Measurements from ENCODE around the gene ARHGAP32. TPM values are rescaled to one million over a fixed set of nuclear protein-coding genes. Genes with fewer than 3 reads are reported as not detected.

The ARHGAP32 gene
- total and polyA plus RNA-seq, 7 experiments from 2014 or later: 2.3 to 10.5 (median 4.9) TPM

DNA sequence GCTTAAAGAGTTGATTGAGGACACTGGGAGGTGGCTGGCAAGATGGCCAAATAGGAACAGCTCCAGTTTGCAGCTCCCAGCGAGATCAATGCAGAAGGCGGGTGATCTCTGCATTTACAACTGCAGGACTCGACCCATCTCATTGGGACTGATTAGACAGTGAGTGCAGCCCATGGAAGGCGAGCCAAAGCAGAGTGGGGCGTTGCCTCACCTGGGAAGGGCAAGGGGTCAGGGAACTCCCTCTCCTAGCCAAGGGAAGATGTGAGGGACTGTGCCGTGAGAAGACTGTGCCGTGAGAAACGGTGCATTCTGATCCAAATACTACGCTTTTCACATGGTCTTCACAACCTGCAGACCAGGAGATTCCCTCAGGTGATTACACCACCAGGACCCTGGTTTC lies 36.4 kb downstream of the ARHGAP32 start:
- POLR2A ChIA-PET: no interaction called here
- DNase-seq (no peak), ATAC-seq (no peak)
- Mint-ChIP-seq H3K9me3 (peaks cover 4 to 79% (median 34%) of the 10 kb centered on the region in 11 donors), H3K36me3 (peaks cover 0 to 79% (median 58%) of the 10 kb centered on the region in 5 donors), H3K4me3 (no peak overlapping the region), H3K27ac (no peak overlapping the region), H3K4me1 (no peaks in the 10 kb centered on the region), H3K27me3 (peaks cover 0 to 4% (median 0%) of the 10 kb centered on the region in 5 donors)
- Histone ChIP-seq H3K4me3 (ENCODE audit: low read length) (no peak overlapping the region), H3K27me3 (ENCODE audit: control insufficient read depth in 2 of 2, insufficient read depth in 2 of 2, low read length in 2 of 2) (no peaks in the 10 kb centered on the region), H3K4me1 (ENCODE audit: control insufficient read depth in 2 of 2, insufficient read depth in 2 of 2, low read length in 2 of 2) (no peaks in the 10 kb centered on the region), H3K36me3 (ENCODE audit: control insufficient read depth in 2 of 3, insufficient read depth in 3 of 3, low read length in 3 of 3) (no peaks in the 10 kb centered on the region), H3K9me3 (ENCODE audit: control insufficient read depth in 2 of 3, low read length in 3 of 3) (no peaks in the 10 kb centered on the region), H3K27ac (ENCODE audit: low read depth, low read length) (no peak overlapping the region)
- CTCF ChIA-PET: no interaction called here
- intact Hi-C loops (cut with micrococcal nuclease): no loop called here

DNA sequence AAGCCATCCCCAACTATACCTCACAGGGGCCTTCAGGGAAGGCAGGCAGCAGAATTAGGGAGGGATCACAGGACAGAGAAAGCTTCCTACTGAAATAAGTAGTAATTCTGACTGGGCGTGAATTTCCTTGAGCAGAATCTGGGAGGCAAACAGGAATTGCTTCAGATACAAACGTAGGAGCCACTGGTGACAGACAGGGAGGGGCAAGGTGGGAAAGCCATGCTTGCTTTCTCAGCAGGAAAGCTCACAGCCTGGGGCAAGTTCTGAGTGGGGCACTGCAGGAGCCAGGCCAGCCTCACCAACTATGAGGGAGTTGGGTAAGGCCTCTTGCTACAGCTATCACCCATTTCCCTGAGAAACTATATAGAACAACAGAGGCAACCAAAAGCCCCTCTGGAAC lies 43.6 kb downstream of the ARHGAP32 start:
- Histone ChIP-seq H3K4me3 (ENCODE audit: low read length) (no peak overlapping the region), H3K4me1 (ENCODE audit: control insufficient read depth in 2 of 2, insufficient read depth in 2 of 2, low read length in 2 of 2) (no peaks in the 10 kb centered on the region), H3K27ac (ENCODE audit: low read depth, low read length) (no peak overlapping the region), H3K27me3 (ENCODE audit: control insufficient read depth in 2 of 2, insufficient read depth in 2 of 2, low read length in 2 of 2) (no peaks in the 10 kb centered on the region), H3K9me3 (ENCODE audit: control insufficient read depth in 2 of 3, low read length in 3 of 3) (no peaks in the 10 kb centered on the region), H3K36me3 (ENCODE audit: control insufficient read depth in 2 of 3, insufficient read depth in 3 of 3, low read length in 3 of 3) (no peaks in the 10 kb centered on the region)
- ChIA-PET CTCF (no interaction called here), POLR2A (no interaction called here)
- H3K4me3 Mint-ChIP-seq: no peak overlapping the region
- DNase-seq (no peak), ATAC-seq (no peak)
- no peaks in the 10 kb centered on the region for H3K4me1 Mint-ChIP-seq
- peaks cover 0 to 9% (median 1%) of the 10 kb centered on the region in 5 donors for H3K27me3 Mint-ChIP-seq
- H3K36me3 Mint-ChIP-seq: peaks cover 0 to 53% (median 35%) of the 10 kb centered on the region in 5 donors
- H3K9me3 Mint-ChIP-seq: peaks cover 4 to 53% (median 39%) of the 10 kb centered on the region in 11 donors
- H3K27ac Mint-ChIP-seq: no peak overlapping the region
- intact Hi-C loops (cut with micrococcal nuclease): no loop called here

DNA sequence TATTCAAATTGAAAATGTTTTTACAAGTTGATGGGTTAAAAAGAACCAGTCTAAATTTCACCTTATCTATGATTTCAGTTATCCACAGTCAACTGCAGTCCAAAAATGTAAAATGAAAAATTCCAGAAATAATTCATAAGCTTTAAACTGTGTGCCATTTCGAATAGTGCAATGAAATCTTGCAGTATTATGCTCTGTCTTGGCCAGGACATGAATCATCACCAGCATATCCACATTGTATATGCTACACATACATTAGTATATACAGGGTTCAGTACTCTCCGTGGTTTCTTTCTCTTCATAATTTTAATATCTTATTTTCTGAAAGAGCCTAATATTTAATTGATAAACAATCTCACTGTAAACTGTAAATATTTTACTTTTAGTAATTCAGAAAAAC lies 45.9 kb downstream of the ARHGAP32 start:
- intact Hi-C loops (cut with micrococcal nuclease): no loop called here
- no peaks in the 10 kb centered on the region for H3K27me3 ChIP-seq (ENCODE audit: control insufficient read depth in 2 of 2, insufficient read depth in 2 of 2, low read length in 2 of 2)
- ATAC-seq: no peak
- no peak overlapping the region for H3K4me3 Mint-ChIP-seq
- no peaks in the 10 kb centered on the region for H3K4me1 Mint-ChIP-seq
- POLR2A ChIA-PET: no interaction called here
- peaks cover 0 to 33% (median 23%) of the 10 kb centered on the region in 5 donors for H3K36me3 Mint-ChIP-seq
- no peaks in the 10 kb centered on the region for H3K36me3 ChIP-seq (ENCODE audit: control insufficient read depth in 2 of 3, insufficient read depth in 3 of 3, low read length in 3 of 3)
- no peaks in the 10 kb centered on the region for H3K9me3 ChIP-seq (ENCODE audit: control insufficient read depth in 2 of 3, low read length in 3 of 3)
- no peak overlapping the region for H3K27ac ChIP-seq (ENCODE audit: low read depth, low read length)
- peaks cover 0 to 31% (median 20%) of the 10 kb centered on the region in 11 donors for H3K9me3 Mint-ChIP-seq
- CTCF ChIA-PET: no interaction called here
- peaks cover 0 to 9% (median 0%) of the 10 kb centered on the region in 5 donors for H3K27me3 Mint-ChIP-seq
- H3K4me1 ChIP-seq (ENCODE audit: control insufficient read depth in 2 of 2, insufficient read depth in 2 of 2, low read length in 2 of 2): no peaks in the 10 kb centered on the region
- H3K27ac Mint-ChIP-seq: no peak overlapping the region
- no peak for DNase-seq
- no peak overlapping the region for H3K4me3 ChIP-seq (ENCODE audit: low read length)

DNA sequence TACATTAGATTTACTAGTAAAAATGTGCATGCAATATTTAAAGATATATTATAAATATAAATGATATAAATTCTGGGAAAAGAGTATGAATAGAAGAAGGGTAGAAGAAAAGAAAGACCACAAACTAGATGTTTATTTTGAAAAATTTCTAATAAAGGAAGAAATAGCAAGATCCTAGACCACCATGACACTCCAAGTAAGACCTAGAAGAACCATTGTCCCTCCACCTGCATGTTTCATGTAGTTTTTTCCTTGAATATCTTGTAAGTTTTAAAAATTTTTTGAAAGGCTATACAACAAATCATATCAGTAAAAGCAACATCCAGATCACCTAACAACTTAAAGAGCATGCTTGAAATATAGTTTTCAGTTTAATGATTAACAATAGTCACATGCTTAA lies 46.8 kb downstream of the ARHGAP32 start:
- H3K9me3 ChIP-seq (ENCODE audit: control insufficient read depth in 2 of 3, low read length in 3 of 3): no peaks in the 10 kb centered on the region
- CTCF ChIA-PET: no interaction called here
- H3K36me3 ChIP-seq (ENCODE audit: control insufficient read depth in 2 of 3, insufficient read depth in 3 of 3, low read length in 3 of 3): no peaks in the 10 kb centered on the region
- intact Hi-C loops (cut with micrococcal nuclease): no loop called here
- H3K4me1 Mint-ChIP-seq: no peaks in the 10 kb centered on the region
- no peak overlapping the region for H3K27ac Mint-ChIP-seq
- no peak overlapping the region for H3K4me3 Mint-ChIP-seq
- no peak overlapping the region for H3K27ac ChIP-seq (ENCODE audit: low read depth, low read length)
- no peak for DNase-seq
- no peak for ATAC-seq
- peaks cover 0 to 26% (median 16%) of the 10 kb centered on the region in 5 donors for H3K36me3 Mint-ChIP-seq
- H3K9me3 Mint-ChIP-seq: peaks cover 0 to 21% (median 13%) of the 10 kb centered on the region in 11 donors
- no peaks in the 10 kb centered on the region for H3K27me3 ChIP-seq (ENCODE audit: control insufficient read depth in 2 of 2, insufficient read depth in 2 of 2, low read length in 2 of 2)
- H3K4me1 ChIP-seq (ENCODE audit: control insufficient read depth in 2 of 2, insufficient read depth in 2 of 2, low read length in 2 of 2): no peaks in the 10 kb centered on the region
- H3K4me3 ChIP-seq (ENCODE audit: low read length): no peak overlapping the region
- peaks cover 0 to 5% (median 4%) of the 10 kb centered on the region in 5 donors for H3K27me3 Mint-ChIP-seq
- POLR2A ChIA-PET: no interaction called here

DNA sequence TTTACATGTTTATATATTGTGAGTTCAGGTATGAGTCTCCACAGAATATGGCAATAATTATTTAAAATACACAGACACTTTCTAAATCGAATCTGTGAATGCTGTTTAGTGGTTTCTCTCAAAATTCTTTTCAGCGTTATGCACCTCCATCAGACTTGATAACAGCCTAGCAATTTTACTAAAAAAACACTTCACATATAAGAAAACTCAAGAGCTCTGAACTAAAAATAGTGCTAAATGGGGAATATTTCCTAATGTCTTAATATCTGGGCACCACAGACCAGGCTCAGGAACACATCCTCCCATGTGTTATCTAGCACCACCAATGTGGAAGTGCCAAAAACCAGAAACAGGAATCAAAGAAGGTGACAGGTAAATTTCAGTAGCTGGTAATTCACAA lies 47.9 kb downstream of the ARHGAP32 start:
- Histone ChIP-seq H3K4me3 (ENCODE audit: low read length) (no peak overlapping the region), H3K36me3 (ENCODE audit: control insufficient read depth in 2 of 3, insufficient read depth in 3 of 3, low read length in 3 of 3) (no peaks in the 10 kb centered on the region), H3K9me3 (ENCODE audit: control insufficient read depth in 2 of 3, low read length in 3 of 3) (no peaks in the 10 kb centered on the region), H3K27ac (ENCODE audit: low read depth, low read length) (no peak overlapping the region), H3K27me3 (ENCODE audit: control insufficient read depth in 2 of 2, insufficient read depth in 2 of 2, low read length in 2 of 2) (no peaks in the 10 kb centered on the region), H3K4me1 (ENCODE audit: control insufficient read depth in 2 of 2, insufficient read depth in 2 of 2, low read length in 2 of 2) (no peaks in the 10 kb centered on the region)
- intact Hi-C loops (cut with micrococcal nuclease): no loop called here
- H3K9me3 Mint-ChIP-seq: peaks cover 0 to 16% (median 6%) of the 10 kb centered on the region in 11 donors
- CTCF ChIA-PET: no interaction called here
- H3K36me3 Mint-ChIP-seq: peaks cover 0 to 15% (median 9%) of the 10 kb centered on the region in 5 donors
- ATAC-seq (no peak), DNase-seq (no peak)
- H3K27ac Mint-ChIP-seq: no peak overlapping the region
- no peak overlapping the region for H3K4me3 Mint-ChIP-seq
- POLR2A ChIA-PET: no interaction called here
- no peaks in the 10 kb centered on the region for H3K4me1 Mint-ChIP-seq
- H3K27me3 Mint-ChIP-seq: peaks cover 0 to 5% (median 4%) of the 10 kb centered on the region in 5 donors

GRCh38 chr11:129143335-129143734 lies 48.8 kb downstream of the ARHGAP32 start:
- intact Hi-C loops (cut with micrococcal nuclease): no loop called here
- ChIA-PET CTCF (no interaction called here), POLR2A (no interaction called here)
- Histone ChIP-seq H3K36me3 (ENCODE audit: control insufficient read depth in 2 of 3, insufficient read depth in 3 of 3, low read length in 3 of 3) (no peaks in the 10 kb centered on the region), H3K27ac (ENCODE audit: low read depth, low read length) (no peak overlapping the region), H3K27me3 (ENCODE audit: control insufficient read depth in 2 of 2, insufficient read depth in 2 of 2, low read length in 2 of 2) (no peaks in the 10 kb centered on the region), H3K4me1 (ENCODE audit: control insufficient read depth in 2 of 2, insufficient read depth in 2 of 2, low read length in 2 of 2) (no peaks in the 10 kb centered on the region), H3K9me3 (ENCODE audit: control insufficient read depth in 2 of 3, low read length in 3 of 3) (no peaks in the 10 kb centered on the region), H3K4me3 (ENCODE audit: low read length) (no peak overlapping the region)
- H3K27ac Mint-ChIP-seq: no peak overlapping the region
- ATAC-seq: no peak
- H3K9me3 Mint-ChIP-seq: peaks cover 0 to 12% (median 2%) of the 10 kb centered on the region in 11 donors
- peaks cover 0 to 11% (median 7%) of the 10 kb centered on the region in 5 donors for H3K36me3 Mint-ChIP-seq
- DNase-seq: no peak
- no peak overlapping the region for H3K4me3 Mint-ChIP-seq
- peaks cover 0 to 5% (median 4%) of the 10 kb centered on the region in 5 donors for H3K27me3 Mint-ChIP-seq
- H3K4me1 Mint-ChIP-seq: no peaks in the 10 kb centered on the region

DNA sequence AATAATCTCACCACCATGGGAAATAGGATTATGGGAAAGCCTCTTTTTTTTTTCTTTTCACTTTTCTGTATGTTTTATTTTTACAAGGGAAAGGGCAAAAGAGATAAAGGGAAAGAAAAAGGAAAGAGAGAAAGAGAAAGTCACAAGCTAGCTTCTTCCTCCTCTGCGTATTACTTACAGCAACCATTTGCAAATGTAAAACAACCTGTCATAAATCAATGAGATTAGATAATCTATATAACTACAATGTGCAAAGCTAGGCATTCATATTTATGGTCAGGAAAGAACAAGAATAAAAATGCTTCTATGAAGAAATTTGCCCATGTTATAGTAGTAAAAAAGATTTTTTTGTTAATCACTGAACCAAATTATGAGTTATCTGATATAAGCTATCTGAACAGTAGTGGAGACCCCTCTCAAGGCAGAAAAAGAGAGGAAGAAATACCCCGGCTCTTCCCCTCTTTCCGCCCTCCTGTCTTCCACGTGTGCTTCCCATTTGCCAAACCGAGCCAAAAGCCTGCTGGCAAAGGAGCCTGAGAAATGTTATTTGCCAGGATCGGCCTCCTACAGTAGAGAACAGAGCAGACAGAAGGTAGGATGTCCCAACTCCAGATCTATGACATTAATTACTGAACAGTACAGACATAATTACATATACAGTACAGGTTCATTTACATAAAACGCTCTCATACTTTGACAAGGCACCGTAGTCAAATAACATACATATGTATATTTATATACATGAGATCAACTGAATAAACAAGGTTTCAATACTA lies 50.2 kb downstream of the ARHGAP32 start:
- Mint-ChIP-seq H3K4me3 (no peak overlapping the region), H3K27ac (no peak overlapping the region), H3K9me3 (peaks cover 0 to 6% (median 0%) of the 10 kb centered on the region in 11 donors), H3K36me3 (peaks cover 0 to 3% (median 0%) of the 10 kb centered on the region in 5 donors), H3K27me3 (peaks cover 0 to 7% (median 0%) of the 10 kb centered on the region in 5 donors), H3K4me1 (no peaks in the 10 kb centered on the region)
- Histone ChIP-seq H3K4me3 (ENCODE audit: low read length) (no peak overlapping the region), H3K4me1 (ENCODE audit: control insufficient read depth in 2 of 2, insufficient read depth in 2 of 2, low read length in 2 of 2) (no peaks in the 10 kb centered on the region), H3K27me3 (ENCODE audit: control insufficient read depth in 2 of 2, insufficient read depth in 2 of 2, low read length in 2 of 2) (no peaks in the 10 kb centered on the region), H3K27ac (ENCODE audit: low read depth, low read length) (no peak overlapping the region), H3K9me3 (ENCODE audit: control insufficient read depth in 2 of 3, low read length in 3 of 3) (no peaks in the 10 kb centered on the region), H3K36me3 (ENCODE audit: control insufficient read depth in 2 of 3, insufficient read depth in 3 of 3, low read length in 3 of 3) (no peaks in the 10 kb centered on the region)
- CTCF ChIA-PET: no interaction called here
- POLR2A ChIA-PET: no interaction called here
- ATAC-seq (no peak), DNase-seq (no peak)
- intact Hi-C loops (cut with micrococcal nuclease): no loop called here
